Loucy (cell line): ENCODE measurements around the gene IL9.

ENCODE experiments used
- H2AFZ ChIP-seq: fragments of 200-600 bp; sonication (generic); 2 replicates; pipeline ENCODE4 v1.6.0; 2016; ENCODE audit warnings: antibody characterized with exemption, mild to moderate bottlenecking, low read length, moderate library complexity
- H3F3A ChIP-seq: fragments of 200-600 bp; 2 replicates; pipeline ENCODE4 v1.6.0; 2016; ENCODE audit warnings: antibody characterized with exemption, low read depth, mild to moderate bottlenecking
- H3K27me3 ChIP-seq: fragments of 200-600 bp; sonication (generic); 2 replicates; pipeline ENCODE4 v1.6.1; 2014; ENCODE audit warnings: low read length, mild to moderate bottlenecking; ENCODE audit not compliant: insufficient read depth, poor library complexity, severe bottlenecking
- H3K36me3 ChIP-seq: fragments of 200-600 bp; sonication (generic); 2 replicates; pipeline ENCODE4 v1.6.1; 2016; ENCODE audit warnings: low read length; ENCODE audit not compliant: insufficient read depth
- H3K4me1 ChIP-seq: fragments of 200-600 bp; sonication (generic); 2 replicates; pipeline ENCODE4 v1.5.1; 2014; ENCODE audit warnings: low read length, mild to moderate bottlenecking; ENCODE audit not compliant: insufficient read depth, poor library complexity, severe bottlenecking
- H3K4me2 ChIP-seq: fragments of 200-600 bp; sonication (generic); 2 replicates; pipeline ENCODE4 v1.6.0; 2014; ENCODE audit warnings: antibody characterized with exemption, low read length, low read depth, mild to moderate bottlenecking; ENCODE audit not compliant: poor library complexity, severe bottlenecking
- H3K4me3 ChIP-seq: fragments of 200-600 bp; sonication (generic); 2 replicates; pipeline ENCODE4 v1.5.1; 2014; ENCODE audit warnings: low read length, mild to moderate bottlenecking, mixed read lengths; ENCODE audit not compliant: poor library complexity, severe bottlenecking
- H3K79me2 ChIP-seq: fragments of 200-600 bp; sonication (generic); 2 replicates; pipeline ENCODE4 v1.6.1; 2014; ENCODE audit warnings: low read length; ENCODE audit not compliant: insufficient read depth
- H3K9ac ChIP-seq: fragments of 200-600 bp; sonication (generic); 2 replicates; pipeline ENCODE4 v1.6.0; 2014; ENCODE audit warnings: mild to moderate bottlenecking, low read depth, low read length, moderate library complexity; ENCODE audit not compliant: poor library complexity, severe bottlenecking
- H3K9me2 ChIP-seq: fragments of 200-600 bp; sonication (generic); replicated peaks from 2 replicates; pipeline ENCODE4 v1.6.1; 2016; ENCODE audit warnings: low read depth, low read length, mixed read lengths
- H3K9me3 ChIP-seq: fragments of 200-600 bp; sonication (generic); 2 replicates; pipeline ENCODE4 v1.6.1; 2014; ENCODE audit warnings: mild to moderate bottlenecking, antibody characterized with exemption, low read length, low read depth; ENCODE audit not compliant: insufficient read depth
- H4K20me1 ChIP-seq: fragments of 200-600 bp; sonication (generic); 2 replicates; pipeline ENCODE4 v1.6.0; 2014; ENCODE audit warnings: antibody characterized with exemption, low read length, mild to moderate bottlenecking; ENCODE audit not compliant: insufficient read depth, poor library complexity, severe bottlenecking
- EZH2phosphoT487 ChIP-seq: fragments of 200-600 bp; IDR thresholded peaks from 2 replicates; pipeline ENCODE4 v1.6.1; 2018; ENCODE audit warnings: antibody characterized with exemption, mild to moderate bottlenecking, moderate library complexity, borderline replicate concordance
- TF ChIP-seq, protein P1 (sequence below): fragments of 200-600 bp; sonication (generic); conservative IDR thresholded peaks from 2 replicates; pipeline ENCODE4 v1.5.1; 2014; ENCODE audit warnings: mild to moderate bottlenecking, antibody characterized with exemption, low read length

IL9 gene

DNA sequence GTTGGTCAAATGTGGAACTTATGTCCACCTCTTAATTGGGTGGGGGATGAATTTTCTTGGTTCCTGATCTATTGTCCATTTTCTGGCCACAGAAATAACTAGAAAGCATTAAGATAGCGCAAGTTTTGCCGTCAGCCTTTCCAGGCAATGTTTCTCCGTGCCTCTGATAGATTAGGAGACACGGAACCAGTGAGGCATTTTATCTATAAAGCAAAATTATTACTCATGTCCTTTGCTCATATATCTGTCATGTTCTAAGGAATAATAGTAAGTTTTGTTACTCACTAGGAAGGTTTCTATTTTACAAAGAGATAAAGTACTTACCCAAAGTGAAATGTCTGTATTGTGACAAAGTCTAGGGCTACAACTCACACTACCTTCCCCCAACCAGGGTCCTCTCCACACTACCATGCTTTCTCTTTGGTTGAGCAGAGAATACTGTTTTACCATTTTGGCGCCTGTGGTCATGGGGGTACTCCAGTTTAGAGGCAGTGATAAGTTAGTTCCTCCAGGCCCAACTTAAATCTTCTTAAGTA lies 19.9 kb upstream of the IL9 start:
- Histone ChIP-seq H2AFZ (no peak overlapping the region), H3K4me1 (no peaks in the 10 kb centered on the region), H3K4me2 (no peak overlapping the region), H4K20me1 (no peaks in the 10 kb centered on the region), H3K9me3 (no peaks in the 10 kb centered on the region), H3K36me3 (no peaks in the 10 kb centered on the region), H3K27me3 (peaks cover 14% of the 10 kb centered on the region), H3K9ac (no peak overlapping the region), H3K79me2 (no peaks in the 10 kb centered on the region), H3K4me3 (no peak overlapping the region), H3F3A (no peaks in the 10 kb centered on the region), H3K9me2 (no peaks in the 10 kb centered on the region)
- no peak for TF ChIP-seq EZH2phosphoT487
- TF ChIP-seq, protein P1, sequence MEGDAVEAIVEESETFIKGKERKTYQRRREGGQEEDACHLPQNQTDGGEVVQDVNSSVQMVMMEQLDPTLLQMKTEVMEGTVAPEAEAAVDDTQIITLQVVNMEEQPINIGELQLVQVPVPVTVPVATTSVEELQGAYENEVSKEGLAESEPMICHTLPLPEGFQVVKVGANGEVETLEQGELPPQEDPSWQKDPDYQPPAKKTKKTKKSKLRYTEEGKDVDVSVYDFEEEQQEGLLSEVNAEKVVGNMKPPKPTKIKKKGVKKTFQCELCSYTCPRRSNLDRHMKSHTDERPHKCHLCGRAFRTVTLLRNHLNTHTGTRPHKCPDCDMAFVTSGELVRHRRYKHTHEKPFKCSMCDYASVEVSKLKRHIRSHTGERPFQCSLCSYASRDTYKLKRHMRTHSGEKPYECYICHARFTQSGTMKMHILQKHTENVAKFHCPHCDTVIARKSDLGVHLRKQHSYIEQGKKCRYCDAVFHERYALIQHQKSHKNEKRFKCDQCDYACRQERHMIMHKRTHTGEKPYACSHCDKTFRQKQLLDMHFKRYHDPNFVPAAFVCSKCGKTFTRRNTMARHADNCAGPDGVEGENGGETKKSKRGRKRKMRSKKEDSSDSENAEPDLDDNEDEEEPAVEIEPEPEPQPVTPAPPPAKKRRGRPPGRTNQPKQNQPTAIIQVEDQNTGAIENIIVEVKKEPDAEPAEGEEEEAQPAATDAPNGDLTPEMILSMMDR, result no peak

DNA sequence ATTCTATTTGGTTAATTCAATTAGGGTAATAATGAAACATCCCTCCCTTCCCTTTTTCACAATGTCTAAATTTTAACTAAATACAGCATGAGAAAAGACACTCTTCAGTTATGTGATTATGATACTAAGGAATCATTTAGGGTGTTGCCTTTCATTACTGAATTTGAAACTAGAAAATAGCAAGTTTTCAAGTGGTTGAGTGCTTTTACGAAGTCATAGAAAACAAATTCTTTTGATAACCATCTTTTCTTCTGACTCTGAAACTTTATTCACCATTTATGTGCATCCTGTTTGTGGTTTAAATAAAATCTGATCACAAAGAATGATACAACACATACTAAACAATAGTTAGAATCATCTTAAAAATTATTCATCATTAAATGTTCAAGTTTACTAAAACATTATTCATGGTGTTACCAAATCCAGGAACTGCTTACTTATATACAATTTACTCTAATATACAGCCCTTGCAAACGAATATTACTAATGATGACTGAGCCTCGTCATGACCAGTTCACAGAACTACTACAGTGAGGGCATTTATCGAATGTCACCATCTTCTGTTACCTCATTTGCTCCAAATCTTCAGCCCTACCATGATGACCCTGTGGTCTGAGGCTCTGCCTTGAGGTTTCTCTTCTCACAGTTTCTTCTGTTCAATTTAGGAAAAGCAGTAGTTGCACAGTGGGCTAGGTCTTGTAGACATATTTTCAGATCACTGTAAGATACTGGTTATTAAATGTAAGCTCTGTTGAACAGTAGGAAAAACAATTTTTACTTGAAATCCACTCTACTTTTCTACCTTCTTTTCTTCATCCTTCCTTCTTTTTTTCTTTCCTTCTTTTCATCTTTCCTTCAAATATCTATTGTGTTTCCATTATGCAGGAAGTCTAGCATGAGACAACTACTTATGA lies 18.3 kb upstream of the IL9 start:
- TF ChIP-seq, protein P1, result no peak
- no peak for TF ChIP-seq EZH2phosphoT487
- no peaks in the 10 kb centered on the region for H3K79me2 ChIP-seq
- no peak overlapping the region for H3K4me2 ChIP-seq
- no peak overlapping the region for H3K9ac ChIP-seq
- no peak overlapping the region for H2AFZ ChIP-seq
- no peaks in the 10 kb centered on the region for H3K36me3 ChIP-seq
- no peaks in the 10 kb centered on the region for H3K4me1 ChIP-seq
- H3K4me3 ChIP-seq, result no peak overlapping the region
- H3F3A ChIP-seq, result no peaks in the 10 kb centered on the region
- peaks cover 7% of the 10 kb centered on the region for H3K27me3 ChIP-seq
- H3K9me3 ChIP-seq, result no peaks in the 10 kb centered on the region
- H4K20me1 ChIP-seq, result no peaks in the 10 kb centered on the region
- no peaks in the 10 kb centered on the region for H3K9me2 ChIP-seq

DNA sequence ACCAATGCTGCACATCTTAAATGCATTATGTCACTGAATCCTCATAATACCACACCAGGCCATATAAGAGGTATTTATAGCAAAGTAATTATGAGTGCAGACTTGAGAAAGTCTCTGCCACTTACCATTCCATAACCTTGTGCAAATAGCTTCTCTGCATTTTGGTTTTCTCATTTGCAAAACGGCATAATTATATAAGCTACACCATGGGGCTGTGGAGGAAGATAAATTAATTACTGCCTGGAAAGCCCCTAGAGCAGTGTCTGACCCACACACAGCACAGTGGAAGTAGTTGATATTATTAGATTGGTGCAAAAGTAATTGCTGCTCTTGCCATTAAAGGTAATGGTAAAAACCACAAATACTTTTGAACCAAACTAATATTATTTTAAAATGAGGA lies 9.5 kb upstream of the IL9 start:
- Histone ChIP-seq H3F3A (no peaks in the 10 kb centered on the region), H3K79me2 (no peaks in the 10 kb centered on the region), H3K36me3 (no peaks in the 10 kb centered on the region), H3K4me2 (no peak overlapping the region), H3K4me3 (no peak overlapping the region), H3K9ac (no peak overlapping the region), H4K20me1 (no peaks in the 10 kb centered on the region), H3K4me1 (no peaks in the 10 kb centered on the region), H3K9me2 (no peaks in the 10 kb centered on the region), H3K9me3 (no peaks in the 10 kb centered on the region), H2AFZ (no peak overlapping the region), H3K27me3 (peaks cover 6% of the 10 kb centered on the region)
- TF ChIP-seq EZH2phosphoT487, result no peak
- TF ChIP-seq, protein P1, result no peak
